ENCODE data around the gene RPS29. TPM values are rescaled to one million over a fixed set of nuclear protein-coding genes. Genes with fewer than 3 reads are reported as not detected.

The RPS29 gene
- total RNA-seq, 1 donor from 2014 or later, result 4,272 TPM

DNA sequence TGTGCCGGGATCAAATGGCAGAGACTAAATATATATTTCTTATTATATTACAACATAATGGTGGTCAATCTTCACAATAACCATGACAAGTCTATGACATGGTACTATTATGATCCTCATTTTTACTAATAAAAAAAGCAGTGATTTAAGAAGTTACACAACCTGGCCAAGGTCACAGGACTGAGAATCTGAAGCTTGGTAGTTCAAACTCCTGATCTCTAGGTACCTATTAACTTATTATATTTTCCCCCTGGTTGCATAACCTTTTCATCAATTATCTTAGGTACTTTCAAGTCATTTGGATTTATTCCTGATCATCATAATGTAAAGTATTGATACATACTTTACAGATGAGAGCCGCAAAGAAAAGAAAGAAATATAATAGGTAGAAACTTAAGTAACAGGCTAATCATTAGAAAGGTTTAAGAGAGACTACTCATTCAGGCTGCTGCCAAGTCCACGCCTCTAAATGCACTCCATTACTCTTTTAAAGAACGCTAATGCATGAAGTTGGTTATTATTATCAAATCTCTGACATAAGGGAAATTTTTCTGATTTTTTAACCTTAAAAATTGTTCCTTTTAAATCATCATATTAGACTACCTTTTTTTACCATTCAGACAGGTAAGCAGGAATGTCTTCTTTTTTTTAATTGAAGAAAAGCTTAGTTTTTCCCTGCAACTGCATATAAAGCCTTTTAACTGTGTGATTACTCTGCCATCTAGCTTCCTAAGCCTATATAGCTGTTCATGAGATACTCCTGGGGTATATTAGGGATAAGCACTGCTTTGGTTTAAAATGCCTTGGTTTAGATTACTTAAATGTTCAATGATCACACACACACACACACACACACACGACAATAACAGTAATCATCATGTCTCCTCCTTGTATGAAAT, 35.6 kb downstream of the RPS29 start:
- DNase-seq, result peak; percentile 15

DNA sequence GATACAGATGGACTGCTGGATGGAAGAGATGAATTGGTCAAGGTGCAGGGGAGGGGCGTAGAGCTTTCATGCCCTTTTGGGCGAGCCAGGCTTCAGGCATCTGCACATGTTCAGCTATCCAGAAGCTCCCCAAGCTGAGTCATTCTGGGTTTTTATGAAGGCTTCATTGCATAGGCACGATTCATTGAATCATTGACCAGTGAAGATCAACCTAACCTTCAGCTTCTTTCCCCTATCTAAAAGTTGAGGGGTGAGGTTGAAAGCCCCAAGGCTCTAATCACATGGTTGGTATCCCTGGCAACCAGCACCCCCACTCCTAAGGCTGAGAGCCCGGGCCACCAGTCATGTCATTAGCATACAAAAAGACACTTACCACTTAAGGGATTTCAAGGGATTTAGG, 36.3 kb downstream of the RPS29 start:
- DNase-seq, result no peak

DNA sequence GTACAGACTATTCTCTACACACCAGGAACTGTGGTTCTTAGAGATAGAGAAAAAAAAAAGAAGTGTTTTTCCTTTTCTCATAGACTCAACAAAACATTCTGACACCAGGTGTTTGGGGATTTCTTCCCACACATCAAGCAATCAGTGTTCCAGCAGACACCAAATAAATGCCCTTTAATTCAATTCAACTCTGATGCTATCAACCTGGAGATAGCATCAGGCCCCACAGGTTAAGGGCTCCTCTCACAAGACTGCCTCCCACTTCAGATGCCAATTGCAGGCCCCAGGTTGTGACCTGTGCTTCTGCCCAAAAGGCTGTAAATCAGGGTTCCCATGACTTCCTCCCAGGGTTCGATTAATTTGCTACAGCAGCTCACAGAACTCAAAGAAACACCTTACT, 36.7 kb downstream of the RPS29 start:
- no peak for DNase-seq

DNA sequence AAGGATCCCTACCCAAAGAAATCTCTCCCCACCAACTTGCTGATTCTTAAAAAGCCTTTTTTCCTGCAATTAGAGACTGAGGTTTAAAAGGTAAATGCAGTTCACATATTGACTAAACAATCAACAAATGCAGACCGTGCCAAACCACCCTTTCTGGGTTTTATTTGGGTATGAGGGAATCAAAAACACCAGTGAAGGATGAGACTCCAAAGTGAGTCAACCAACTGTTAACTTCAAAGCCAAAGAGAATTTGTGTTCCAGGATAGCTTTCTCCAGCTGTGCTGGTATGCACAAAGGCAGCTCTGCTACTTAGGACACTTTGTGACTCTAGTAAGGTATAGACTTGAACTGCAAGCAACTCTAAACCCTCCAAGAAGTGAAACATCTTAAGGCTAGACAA, 39.4 kb downstream of the RPS29 start:
- no peak for DNase-seq

DNA sequence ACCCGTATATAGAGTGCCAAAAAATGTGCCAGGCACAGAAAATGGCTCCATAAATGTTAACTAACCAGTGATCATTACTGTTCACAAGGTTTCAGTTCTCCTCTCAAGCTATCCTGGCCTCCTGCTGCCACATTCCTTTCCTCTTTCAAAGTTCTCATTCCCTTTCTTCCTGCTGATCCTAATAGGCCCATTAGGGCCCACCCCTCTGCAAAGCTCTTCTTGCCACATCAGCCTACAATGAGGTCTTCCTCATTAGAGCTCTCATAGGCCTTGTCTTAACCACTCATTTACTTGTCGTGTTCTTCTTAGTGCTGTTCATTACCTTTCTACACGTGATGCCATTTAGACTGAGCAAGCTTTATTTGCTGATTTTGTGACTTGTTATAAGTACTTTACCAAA, 40.5 kb downstream of the RPS29 start:
- DNase-seq, result no peak

DNA sequence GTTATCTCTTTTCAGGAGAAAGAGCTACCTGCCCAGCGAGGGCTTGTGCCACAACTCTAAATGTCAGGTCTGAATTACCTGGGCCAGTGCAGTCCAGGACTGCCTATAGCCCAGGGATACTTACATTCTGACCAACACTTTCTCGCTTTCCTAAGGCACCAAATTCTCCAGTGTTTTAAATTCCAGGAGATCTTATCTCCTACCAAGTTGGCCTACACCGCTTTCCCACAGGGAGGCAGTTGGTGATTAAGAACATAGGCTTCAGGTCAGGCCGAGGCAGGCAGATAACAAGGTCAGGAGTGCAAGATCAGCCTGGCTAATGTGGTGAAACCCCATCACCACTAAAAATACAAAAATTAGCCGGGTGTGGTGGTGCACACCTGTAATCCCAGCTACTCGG, 41.1 kb downstream of the RPS29 start:
- DNase-seq, result no peak

DNA sequence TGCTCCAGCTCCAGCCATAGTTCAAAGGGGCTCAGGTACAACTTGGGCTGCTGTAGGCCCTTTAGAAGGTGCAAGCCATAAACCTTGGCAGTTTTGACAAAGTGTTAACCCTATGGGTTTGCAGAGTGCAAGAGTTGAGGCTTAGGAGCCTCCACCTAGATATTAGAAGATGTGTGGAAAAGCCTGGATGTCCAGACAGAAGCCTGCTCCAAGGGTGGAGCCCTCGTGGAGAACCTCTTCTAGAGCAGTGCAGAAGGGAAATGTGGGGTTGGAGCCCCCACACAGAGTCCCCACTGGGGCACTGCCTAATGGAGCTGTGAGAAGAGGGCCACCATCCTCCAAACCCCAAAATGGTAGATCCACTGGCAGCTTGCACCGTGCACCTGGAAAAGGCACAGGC, 45.1 kb downstream of the RPS29 start:
- no peak for DNase-seq

DNA sequence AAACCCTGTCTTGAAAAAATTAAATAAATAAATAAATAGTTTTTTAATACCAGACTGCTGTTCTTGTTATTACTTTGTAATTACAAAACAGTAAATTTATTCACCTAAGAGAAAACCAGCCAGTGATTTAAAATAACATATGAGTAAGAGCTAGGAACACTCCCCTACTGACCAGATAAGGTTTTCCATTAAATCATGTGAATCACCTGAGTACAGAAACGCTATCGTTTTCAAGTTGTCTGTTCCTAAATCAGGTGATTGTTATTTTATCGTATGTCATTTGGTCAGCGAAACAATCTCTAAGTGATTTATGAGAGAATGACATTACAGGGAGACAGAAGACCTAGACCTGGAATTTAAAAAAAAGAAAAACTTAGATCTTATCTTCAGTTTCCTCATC, 47.3 kb downstream of the RPS29 start:
- DNase-seq, result no peak

Small RNA genes lying within 50 kb of the gene (small RNA-seq; reads per million reads assigned to genes)
- gene AL139099.3 (ENCODE audit: low replicate concordance), result not detected
- not detected for gene AL139099.4 (ENCODE audit: low replicate concordance)
- not detected for gene RF00019 (ENCODE audit: low replicate concordance)
- not detected for gene RNA5SP384 (ENCODE audit: low replicate concordance)

Other genes starting within 250 kb of the RPS29 start
- 9.6 TPM for gene LRR1, start 12.6 kb upstream of the RPS29 start, total RNA-seq
- gene RPL36AL, start 34.2 kb upstream of the RPS29 start, total RNA-seq, result 123 TPM
- 30.7 TPM for gene MGAT2, start 34.4 kb upstream of the RPS29 start, total RNA-seq
- gene DNAAF2, start 48.9 kb upstream of the RPS29 start, total RNA-seq, result 10.5 TPM
- 8.0 TPM for gene POLE2, start 101.8 kb upstream of the RPS29 start, total RNA-seq
- 10.9 TPM for gene KLHDC1, start 106.7 kb upstream of the RPS29 start, total RNA-seq
- 94.7 TPM for gene KLHDC2, start 181.8 kb upstream of the RPS29 start, total RNA-seq

Data from tongue (tissue), 3 donors.